ENCODE results near the gene ATP11C.
A peak's percentile ranks its signal among the peaks of the same experiment; 100 is the strongest.
"Not testable (repeated sequence)": the region's sequence is repeated elsewhere in the genome, so short reads cannot be mapped to it uniquely, and the experiment has no call there.

The ATP11C gene

GRCh38 chrX:139720136-139720535 is 212.7 kb downstream of the ATP11C start:
- peak; percentile 57 for DNase-seq (ENCODE audit: low read depth)

GRCh38 chrX:139708067-139708466 is 224.8 kb downstream of the ATP11C start, which contains the start of gene MCF2:
Gene MCF2, minus strand, starts transcription at chrX:139708167. Its CDS starts 56,423 bp downstream, at chrX:139651744.
- no peak for DNase-seq (ENCODE audit: low read depth)

DNA sequence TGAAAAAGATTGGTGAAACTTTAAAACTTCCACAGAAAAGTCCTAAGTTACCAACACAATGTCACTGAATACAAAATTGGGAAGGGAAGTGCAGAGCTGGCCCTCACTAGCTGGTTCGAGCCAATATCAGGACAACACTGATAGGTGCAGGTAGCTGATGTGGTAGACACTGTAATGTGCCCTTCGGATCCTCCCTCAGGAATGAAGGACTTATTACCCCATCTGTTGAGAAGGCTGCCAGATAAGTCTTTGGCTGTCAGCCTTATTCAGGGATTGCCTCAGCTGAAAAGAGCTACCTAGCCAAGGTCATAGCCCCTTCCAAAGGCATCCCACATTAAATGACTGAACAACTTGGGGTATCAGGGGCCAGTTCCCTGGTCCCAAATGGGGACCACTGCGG is 230.2 kb downstream of the ATP11C start:
- no peak for DNase-seq (ENCODE audit: low read depth)

DNA sequence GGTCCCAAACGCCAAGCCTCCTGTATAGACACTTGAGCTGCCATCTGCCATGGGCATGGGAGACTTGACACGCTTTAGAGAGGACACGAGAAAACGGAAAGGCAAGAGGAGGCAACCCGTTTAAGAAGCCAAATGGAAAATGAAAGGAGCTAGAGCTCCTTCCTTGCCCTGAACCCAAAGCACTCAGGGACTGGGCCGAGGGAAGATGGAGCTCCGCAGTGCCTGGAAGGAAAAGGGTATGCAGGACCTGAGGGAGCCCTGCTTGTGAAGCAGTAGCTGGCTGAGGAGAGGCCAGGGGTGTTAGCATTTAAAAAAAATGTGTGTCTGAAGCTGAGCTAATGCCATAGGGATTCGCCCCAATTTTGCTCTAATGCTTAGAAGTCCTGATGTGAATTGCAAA is 239.9 kb downstream of the ATP11C start:
- DNase-seq (ENCODE audit: low read depth), result no peak

DNA sequence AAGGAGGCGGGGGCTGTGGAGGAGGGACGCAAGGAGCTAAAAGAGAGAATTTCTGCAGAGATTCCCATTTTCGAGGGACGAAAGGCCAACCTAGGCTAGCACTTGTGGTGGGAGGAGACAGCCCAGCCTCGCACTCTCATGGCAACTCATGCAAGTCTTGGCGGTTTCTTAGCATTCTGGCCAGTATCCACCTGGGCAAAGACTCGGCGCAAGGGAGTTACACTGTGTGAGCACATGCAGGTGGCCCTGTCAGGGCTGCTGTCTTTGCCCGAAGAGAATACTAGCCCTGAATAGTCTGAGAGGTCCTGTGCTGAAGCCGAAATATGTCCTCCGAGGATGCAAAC is 240.4 kb downstream of the ATP11C start:
- peak; percentile 2 for DNase-seq (ENCODE audit: low read depth)

DNA sequence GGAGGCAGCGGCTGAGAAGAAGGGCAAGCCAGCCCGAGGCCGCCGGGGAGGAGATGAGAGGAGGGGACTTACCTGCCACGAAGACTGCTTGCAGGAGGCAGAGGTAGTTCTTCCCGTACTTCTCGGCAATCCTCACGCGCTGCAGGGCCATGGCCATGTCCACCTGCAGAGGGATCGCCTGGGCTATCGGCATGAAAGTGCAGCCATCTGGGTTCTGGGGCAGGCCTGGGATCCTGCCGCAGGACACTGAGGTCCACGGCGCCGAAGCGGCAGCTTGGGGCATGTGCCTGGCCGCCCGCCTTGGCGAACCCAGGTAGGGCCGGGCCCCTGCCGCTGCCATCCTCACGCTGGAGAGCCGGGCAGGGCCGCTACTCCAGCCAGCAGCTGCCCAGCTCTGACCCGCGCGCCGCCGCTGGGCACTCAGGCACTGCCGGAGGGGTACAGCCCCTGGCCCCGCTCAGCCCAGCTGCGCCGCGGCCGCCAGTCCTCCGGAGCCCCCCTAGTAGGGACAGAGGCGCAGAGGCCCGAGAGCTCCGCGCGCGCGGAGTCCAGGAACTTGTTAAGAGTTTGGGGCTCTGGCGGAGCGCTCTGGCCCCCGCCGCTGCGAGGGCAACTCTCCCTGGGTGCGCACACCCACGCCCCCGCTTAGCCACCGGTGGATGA is 240.9 kb downstream of the ATP11C start:
- peak; percentile 1 for DNase-seq (ENCODE audit: low read depth)

DNA sequence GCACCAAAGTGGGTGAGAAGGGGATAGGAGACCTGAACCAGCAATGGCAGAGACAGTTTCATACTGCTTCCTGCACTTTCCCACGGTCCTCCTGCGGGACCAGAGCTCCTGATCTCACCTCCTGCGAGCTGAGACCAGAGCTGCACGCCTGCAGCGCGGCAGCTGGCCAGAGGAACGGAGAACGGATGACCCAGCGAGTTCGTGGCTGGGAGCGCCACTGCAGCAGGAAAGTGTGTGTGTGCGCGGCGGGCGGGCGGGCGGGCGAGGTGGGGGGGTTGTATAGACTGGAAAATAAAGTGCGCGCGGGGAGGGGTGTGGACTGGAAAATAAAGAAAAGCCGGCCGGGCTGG is 241.4 kb downstream of the ATP11C start:
- peak; percentile 5 for DNase-seq (ENCODE audit: low read depth)

DNA sequence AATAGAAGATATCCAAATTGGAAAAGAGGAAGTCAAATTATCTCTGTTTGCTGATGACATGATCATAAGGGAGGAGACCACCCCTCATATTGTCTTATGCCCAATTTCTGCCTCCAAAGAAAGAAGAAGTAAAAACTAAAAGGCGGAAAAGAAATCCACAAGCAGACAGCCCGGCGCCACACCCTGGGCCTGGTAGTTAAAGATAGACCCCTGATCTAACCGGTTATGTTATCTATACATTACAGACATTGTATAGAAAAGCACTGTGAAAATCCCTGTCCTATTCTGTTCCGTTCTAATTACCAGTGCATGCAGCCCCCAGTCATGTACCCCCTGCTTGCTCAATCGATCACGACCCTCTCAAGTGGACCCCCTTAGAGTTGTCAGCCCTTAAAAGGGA is 247.7 kb downstream of the ATP11C start:
- not testable (repeated sequence) for DNase-seq (ENCODE audit: low read depth)

DNA sequence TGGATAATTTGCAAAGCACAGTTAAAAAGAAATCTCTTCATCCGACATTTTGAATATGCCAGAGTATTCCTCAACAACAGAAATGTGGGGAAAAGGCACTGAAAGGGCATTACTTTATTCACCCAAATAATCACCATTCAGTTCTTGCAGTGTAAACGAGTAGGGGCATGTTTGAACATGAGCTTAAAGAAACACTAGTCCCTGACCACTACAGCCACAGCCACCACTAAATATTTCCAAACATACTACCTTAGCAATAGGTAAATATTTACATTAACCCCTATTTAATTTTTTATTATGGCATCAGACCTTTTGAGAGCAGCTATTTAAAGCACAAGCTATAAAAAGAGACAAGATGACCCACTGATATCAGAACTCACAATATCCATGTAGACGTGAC is 252.5 kb downstream of the ATP11C start:
- DNase-seq (ENCODE audit: low read depth), result no peak

All from iris pigment epithelial cell (primary cell).